GM19397 (cell line): Measurements from ENCODE around the gene S100PBP.

Source experiments
- ATAC-seq: cut with Tn5 transposase; IDR thresholded peaks from one replicate; pipeline ENCODE4 v1.9.1; 2021; ENCODE audit warnings: mild to moderate bottlenecking, moderate library complexity; ENCODE audit not compliant: unreplicated experiment

Gene S100PBP

DNA sequence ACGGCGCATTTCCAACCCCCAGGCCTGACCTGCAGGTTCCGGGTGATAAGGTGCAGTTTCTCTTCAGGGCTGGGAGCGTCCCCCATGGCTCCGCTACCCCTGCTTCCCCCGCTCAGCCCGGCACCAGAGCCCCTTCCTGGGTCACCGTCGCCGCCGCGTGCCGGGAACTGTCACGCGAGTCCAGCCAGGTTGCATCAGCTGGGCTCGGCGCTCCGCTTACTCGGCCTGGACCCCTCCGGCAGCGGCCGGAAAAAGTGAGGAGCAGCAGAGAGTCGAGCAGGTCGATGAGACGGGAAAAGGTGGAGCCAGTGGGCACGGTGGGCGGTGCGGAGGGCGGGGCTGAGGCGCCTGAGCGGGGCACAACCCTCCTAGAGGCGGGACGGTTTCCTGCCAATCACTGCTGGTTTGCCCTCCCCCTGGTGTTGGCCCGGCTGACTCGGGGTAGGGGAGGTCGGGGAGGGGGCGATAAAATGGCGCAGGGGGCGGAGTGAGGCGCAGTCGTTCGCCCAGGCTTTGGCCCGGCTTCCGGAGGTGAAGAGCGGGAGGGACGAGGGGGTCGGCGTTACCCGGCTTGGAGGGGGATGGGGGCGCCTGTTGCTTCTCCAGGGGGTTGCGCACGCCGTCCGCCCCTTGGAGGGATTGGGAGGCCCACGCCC lies at the start of gene S100PBP, which contains the start of gene YARS1:
Gene S100PBP (plus strand): TSS at position 495 of the 656 bp plus-strand sequence. CDS start 8,447 bp downstream, outside the sequence.
Gene YARS1 (minus strand): TSS at position 200 of the 656 bp plus-strand sequence. CDS start 114 bp downstream, at position 86.
- ATAC-seq: peak; percentile 88

- no peak for ATAC-seq
These were observed 49.2 kb upstream of the S100PBP start for GRCh38 chr1:32768110-32768850.

GRCh38 chr1:32769524-32770220 lies 47.8 kb upstream of the S100PBP start:
- ATAC-seq: no peak

- no peak for ATAC-seq
These were observed 47.2 kb upstream of the S100PBP start for GRCh38 chr1:32770221-32770731.

DNA sequence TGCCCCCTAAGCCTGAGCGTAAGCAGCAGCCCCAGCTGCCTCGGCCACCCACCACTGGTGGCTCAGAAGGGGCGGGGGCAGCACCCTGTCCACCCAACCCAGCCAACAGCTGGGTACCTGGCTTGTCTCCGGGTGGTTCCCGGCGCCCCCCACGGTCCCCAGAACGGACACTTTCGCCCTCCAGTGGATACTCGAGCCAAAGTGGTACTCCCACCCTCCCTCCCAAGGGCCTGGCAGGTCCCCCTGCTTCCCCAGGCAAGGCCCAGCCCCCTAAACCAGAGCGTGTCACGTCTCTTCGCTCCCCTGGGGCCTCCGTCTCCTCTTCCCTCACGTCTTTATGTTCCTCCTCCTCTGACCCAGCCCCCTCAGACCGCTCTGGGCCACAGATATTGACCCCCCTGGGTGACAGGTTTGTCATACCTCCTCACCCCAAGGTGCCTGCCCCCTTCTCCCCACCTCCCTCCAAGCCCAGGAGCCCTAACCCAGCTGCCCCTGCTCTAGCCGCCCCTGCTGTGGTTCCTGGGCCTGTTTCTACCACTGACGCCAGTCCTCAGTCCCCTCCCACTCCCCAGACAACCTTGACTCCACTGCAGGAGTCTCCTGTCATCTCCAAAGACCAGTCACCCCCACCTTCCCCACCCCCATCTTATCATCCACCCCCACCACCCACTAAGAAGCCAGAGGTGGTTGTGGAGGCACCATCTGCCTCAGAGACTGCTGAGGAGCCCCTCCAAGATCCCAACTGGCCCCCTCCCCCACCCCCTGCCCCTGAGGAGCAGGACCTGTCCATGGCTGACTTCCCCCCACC lies 46.5 kb upstream of the S100PBP start:
- ATAC-seq: no peak

GRCh38 chr1:32771561-32772280 lies 45.7 kb upstream of the S100PBP start:
- no peak for ATAC-seq

GRCh38 chr1:32772281-32773017 lies 45.0 kb upstream of the S100PBP start:
- no peak for ATAC-seq

DNA sequence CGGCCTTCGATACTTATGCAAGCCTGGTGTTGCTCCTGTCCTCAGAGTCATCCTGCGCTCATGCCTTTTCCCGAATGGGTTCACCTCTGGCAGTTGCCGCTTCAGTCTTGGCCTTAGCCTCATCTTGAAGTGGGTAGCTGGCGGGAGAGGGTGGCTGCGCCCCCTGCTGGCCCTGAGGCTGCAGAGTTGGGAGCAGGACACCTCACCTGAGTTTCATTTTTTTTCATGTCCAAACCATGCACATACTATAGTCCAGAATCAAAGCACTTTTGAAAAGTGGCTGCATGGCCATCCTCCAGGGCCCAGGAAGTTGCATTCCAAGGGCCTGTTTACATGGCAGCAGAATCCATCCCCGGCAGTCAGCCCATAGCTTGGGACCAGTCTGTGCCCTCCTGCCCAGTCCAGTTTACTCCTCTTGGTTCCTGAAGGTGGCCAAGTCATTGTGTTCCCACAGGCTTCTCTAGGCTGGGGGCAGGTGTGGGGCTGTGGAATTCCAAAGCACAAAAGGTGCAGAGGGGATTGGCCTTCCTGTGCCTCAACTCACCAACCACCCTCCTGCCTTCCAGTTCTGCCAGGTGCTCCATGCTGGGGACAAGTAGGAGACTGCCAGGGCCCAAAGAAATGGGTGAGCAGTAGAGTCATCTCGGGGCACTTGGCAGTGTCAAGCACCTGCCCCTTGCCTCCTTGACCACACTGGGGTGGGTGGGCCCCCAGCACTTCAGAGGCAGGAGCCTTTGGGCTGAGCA lies 44.3 kb upstream of the S100PBP start:
- no peak for ATAC-seq

DNA sequence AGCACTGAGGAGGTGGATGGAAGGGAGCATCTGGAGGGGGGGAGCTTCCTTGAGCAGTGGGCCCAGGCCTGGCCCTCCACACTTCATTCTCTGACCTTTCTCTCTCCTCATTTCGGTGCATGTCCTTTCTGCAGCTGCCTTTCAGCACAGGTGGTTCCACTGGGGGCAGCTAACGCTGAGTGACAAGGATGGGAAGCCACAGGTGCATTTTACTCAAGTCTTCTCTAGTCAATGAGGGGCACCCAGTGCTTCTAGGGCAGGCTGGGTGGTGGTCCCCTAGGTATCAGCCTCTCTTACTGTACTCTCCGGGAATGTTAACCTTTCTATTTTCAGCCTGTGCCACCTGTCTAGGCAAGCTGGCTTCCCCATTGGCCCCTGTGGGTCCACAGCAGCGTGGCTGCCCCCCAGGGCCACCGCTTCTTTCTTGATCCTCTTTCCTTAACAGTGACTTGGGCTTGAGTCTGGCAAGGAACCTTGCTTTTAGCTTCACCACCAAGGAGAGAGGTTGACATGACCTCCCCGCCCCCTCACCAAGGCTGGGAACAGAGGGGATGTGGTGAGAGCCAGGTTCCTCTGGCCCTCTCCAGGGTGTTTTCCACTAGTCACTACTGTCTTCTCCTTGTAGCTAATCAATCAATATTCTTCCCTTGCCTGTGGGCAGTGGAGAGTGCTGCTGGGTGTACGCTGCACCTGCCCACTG lies 43.5 kb upstream of the S100PBP start:
- ATAC-seq: no peak

DNA sequence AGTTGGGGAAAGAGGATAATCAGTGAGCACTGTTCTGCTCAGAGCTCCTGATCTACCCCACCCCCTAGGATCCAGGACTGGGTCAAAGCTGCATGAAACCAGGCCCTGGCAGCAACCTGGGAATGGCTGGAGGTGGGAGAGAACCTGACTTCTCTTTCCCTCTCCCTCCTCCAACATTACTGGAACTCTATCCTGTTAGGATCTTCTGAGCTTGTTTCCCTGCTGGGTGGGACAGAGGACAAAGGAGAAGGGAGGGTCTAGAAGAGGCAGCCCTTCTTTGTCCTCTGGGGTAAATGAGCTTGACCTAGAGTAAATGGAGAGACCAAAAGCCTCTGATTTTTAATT lies 43.0 kb upstream of the S100PBP start:
- no peak for ATAC-seq

GRCh38 chr1:32774950-32775634 lies 42.4 kb upstream of the S100PBP start:
- ATAC-seq: no peak

GRCh38 chr1:32775640-32776337 lies 41.7 kb upstream of the S100PBP start:
- no peak for ATAC-seq

- ATAC-seq: no peak
These were observed 38.2 kb upstream of the S100PBP start for GRCh38 chr1:32779242-32779641.

DNA sequence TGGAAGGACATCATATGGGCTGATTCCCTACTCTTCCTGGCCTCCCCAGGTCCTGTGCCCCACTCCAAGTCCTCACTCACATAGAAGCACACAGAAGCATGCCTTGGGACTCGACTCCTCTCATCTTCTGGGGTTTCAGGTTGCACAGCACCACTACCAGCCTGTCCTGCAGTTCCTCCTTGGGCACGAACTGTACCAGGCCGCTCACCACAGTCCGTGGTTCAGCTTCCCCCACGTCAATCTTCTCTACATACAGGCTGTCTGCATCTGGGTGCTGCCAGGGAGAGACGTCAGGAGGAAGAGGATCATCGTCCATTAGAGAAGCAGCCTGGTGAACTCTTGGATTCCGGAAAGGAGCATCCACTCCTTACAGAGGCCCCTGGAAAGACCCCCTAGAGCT lies 37.4 kb upstream of the S100PBP start:
- ATAC-seq: no peak

DNA sequence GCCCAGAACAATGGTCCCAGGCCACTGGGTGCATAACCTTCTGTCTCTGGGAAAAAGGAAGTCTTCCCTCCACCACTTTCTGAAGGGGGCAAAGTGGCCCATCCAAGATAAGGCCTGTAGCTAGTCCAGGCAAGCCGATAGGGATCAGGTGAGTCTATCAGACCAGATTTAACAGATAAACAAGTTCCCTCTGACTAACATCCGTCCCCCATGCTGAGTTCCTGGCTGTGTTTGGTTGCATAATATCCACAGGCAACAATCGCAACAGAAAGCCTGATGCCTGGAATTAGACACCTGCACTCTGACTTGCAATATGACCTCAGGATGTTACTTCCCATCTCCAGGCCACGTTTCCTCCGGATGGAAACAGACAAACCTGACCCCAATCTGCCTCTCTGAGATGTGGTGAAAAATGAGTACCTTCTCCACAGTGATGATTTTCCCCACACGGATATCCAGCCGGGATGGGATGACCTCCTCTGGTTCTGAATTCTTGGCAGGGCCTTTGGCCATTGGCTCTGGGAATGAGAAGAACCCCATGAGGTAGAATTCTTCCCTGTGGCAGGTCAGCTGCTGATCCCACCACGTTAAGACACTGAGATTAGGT lies 36.7 kb upstream of the S100PBP start:
- no peak for ATAC-seq

GRCh38 chr1:32782086-32782485 lies 35.4 kb upstream of the S100PBP start:
- no peak for ATAC-seq

- ATAC-seq: no peak
These were observed 33.6 kb upstream of the S100PBP start for GRCh38 chr1:32783851-32784250.
